ENCODE measurements around the gene SSU72.
"Not testable (repeated sequence)": the region's sequence is repeated elsewhere in the genome, so short reads cannot be mapped to it uniquely, and the experiment has no call there.

SSU72 gene

DNA sequence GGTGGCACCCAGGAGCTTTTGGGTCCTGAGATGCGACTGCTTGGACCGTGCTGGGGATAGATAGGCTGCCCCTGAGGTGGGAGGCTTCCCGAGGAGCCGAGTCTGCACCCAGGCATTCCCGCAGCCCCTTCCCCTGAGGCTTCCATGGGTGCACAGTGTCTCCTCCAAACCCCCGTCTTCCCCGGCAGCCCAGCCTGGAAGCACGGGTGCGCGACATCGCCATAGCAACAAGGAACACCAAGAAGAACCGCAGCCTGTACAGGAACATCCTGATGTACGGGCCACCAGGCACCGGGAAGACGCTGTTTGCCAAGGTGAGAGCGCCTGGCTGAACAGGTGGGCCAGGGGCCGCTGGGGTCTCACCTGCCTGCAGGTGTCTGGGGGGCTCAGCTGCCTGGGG, 51.0 kb downstream of the SSU72 start:
- not testable (repeated sequence) for DNase-seq

DNA sequence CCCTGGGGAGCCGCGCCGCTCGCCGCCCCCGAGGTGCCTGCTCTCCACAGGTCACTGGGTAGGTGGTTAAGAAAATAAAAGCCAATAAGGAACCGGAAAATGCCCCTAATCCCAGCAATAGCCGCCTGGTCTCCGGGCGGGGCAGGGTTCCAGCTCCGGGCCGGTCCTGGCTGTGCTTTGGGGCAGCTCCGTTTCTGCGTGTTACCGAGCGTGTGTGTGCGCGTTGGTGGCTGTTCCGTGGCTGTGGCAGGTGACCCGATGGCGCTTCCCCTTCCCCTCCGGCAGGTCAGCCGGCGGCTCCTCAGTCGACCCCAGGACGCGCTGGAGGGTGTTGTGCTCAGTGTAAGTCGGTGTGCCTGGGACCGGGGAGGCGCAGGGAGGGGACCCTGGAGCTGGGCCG, 51.4 kb downstream of the SSU72 start:
- DNase-seq: not testable (repeated sequence)

DNA sequence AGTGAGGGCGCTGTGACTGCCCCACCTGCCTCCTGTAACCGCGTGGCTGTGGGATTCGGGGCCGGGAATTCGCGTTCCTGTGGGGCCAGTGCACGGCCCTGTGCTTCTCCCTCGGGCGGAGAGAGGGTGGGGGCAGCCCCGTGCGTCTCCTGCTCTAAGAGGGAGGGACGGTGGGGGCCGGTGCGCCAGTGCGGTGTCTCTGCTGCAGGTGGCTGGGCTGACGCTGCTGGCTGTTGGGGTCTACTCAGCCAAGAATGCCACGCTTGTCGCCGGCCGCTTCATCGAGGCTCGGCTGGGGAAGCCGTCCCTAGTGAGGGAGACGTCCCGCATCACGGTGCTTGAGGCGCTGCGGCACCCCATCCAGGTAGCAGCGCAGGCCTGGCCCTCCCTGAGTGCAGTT, 52.1 kb downstream of the SSU72 start:
- DNase-seq: not testable (repeated sequence)

DNA sequence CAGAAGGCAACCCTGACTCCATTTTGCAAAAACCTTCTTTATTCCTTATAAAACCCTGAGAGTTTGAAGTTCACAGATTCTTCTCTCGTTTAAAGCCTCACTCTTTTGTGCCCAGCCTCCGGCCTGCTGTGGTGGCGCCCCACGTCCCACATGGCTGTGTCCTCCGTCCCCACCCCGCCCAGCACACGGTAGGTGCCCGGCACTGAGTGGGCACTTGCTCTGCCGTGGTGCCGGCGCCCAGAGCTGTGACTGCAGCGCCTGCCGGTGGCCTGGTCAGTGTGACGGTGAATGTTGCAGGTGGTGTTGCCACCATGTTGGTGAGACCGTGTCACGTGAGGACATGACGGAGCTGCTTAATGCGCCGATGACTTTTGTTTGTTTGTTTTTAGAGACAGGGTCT, 53.3 kb downstream of the SSU72 start:
- no peak for DNase-seq

DNA sequence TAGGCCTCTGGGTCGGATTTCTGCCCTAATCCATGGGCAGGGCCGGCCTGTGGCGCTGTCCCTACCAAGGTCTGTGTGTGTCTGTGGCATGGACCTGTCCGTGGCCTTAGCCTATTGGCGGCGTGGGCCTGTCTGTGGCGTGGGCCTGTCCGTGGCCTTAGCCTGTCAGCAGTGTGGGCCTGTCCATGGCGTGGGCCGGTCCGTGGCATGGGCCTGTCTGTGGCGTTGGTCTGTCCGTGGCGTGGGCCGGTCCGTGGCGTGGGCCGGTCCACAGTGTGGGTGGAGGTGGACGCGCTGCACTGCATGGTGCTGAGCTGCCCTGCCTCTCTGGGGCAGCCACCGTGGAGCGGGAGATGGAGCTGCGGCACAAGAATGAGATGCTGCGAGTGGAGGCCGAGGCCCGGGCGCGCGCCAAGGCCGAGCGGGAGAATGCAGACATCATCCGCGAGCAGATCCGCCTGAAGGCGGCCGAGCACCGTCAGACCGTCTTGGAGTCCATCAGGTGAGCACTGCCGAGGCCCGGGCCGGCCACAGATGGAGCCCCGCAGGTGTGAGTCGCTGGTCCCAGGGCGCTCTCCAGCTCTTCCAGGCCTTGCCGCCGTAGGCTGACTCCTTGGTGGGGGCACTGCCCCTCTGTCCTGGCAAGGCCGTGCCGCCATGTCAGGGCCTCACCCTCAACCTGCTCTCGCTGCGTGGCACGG, 54.7 kb downstream of the SSU72 start:
- not testable (repeated sequence) for DNase-seq

DNA sequence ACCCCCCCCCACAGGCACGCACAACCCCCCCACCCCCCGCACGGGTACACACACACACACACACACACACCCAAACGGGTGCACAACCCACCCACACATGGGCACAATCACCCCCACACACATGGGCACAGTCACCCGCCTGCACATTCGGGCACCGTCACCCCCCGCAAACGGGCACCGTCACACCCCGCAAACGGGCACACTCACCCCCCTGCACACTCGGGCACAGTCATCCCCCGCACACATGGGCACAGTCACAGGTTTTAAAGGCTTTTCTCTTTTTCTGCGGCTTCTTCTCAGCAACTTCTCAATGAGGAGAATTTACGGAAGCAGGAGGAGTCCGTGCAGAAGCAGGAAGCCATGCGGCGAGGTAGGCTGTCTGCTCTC, 56.0 kb downstream of the SSU72 start:
- not testable (repeated sequence) for DNase-seq

DNA sequence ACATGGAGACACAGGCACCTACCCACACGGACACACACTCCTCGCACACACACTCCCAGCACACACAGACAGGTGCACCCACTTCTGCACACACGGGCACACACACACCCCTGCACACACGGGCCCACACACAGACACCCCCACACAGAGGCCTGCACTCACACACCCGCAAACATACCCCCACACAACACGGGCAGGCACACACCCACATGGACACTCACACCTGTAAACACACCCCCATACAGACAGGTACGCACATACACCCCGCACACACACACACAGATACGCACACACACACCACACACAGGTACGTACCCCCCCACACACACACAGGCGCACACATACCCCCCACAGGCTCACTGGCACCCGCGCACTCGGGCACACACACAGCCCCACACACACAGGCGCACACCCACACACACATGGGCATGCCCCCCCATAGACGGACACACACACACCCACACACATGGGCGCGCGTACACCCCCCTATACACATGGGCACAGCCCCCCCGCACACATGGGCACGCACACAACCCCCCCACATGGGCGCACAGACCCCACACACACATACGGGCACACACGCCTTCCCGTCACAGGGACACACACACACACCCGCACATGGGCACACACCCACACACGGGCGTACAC, 56.6 kb downstream of the SSU72 start:
- DNase-seq: no peak

DNA sequence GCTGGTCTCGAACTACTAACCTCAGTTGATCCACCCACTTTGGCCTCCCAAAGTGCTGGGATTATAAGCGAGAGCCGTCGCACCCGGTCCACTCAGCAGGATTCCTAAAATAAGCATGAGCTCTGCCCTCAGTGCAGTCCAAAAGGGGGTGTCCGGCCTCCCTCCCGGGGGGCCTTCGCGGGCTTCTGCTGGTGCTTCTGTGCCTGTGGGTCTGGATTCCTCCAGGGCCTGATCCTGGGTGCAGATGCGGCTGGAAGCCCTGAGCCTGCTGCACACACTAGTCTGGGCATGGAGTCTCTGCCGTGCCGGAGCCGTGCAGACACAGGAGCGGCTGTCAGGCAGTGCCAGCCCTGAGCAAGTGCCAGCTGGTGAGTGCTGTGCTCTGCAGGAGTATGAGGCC, 57.7 kb downstream of the SSU72 start:
- not testable (repeated sequence) for DNase-seq

DNA sequence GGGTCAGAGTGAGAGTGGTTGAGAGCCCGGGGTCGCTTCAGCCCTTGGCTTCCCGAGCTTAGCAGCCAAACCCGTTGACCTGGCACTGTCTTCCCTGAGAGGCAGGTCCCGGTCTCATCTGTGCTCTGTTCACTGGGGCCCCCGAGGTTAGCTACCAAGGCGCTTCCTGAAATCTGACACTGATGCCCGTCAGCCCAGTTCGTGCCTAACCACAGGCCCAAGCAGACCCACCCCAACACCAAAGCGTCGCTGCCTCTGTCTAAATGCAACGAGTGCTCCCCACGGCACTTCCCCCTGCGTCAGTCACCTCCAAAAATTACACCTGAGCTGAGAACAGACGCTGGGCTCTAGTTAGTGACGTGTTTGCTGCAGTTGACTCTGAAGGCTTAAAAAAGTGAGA, 60.3 kb downstream of the SSU72 start:
- not testable (repeated sequence) for DNase-seq

DNA sequence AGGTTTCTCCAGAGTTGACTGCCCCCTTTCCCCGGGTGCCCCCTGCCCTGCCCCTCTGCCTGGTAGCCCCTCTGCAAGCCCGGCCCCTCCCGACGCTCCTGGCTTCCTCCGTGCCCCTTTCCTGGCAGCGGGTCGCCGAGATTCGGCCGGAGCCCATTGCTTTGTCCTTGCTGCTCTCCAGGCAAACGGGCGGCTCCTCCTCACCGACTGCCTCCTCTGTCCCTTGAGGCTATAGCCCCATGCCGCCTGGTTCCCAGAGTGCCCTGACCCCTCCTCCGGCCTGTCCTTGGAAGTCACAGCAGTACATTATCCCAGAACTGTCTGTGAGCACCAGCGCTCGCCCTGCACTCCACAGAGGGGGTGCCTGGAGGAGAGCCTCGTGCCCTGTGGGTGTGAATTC, 61.0 kb downstream of the SSU72 start:
- DNase-seq: not testable (repeated sequence)

DNA sequence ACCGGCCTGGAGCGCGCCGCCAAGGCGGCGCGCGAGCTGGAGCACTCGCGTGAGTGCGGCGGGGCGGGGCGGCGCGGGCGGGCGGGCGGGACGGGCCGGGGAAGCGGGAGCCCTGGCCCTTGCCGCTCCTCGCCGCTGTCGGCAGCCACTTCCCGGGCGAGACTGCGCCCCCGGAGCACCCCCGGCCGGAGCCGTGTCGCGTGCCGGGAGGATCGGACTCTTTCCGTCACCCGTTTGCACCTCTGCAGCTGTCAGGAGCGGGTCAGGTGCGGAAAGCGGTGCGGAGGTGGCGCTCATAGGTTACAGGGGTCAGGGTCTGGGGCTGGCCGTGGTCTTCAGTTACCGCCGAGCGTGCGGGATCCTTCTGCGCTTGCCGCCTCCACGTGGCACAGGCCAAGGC, 62.2 kb downstream of the SSU72 start:
- DNase-seq: not testable (repeated sequence)

DNA sequence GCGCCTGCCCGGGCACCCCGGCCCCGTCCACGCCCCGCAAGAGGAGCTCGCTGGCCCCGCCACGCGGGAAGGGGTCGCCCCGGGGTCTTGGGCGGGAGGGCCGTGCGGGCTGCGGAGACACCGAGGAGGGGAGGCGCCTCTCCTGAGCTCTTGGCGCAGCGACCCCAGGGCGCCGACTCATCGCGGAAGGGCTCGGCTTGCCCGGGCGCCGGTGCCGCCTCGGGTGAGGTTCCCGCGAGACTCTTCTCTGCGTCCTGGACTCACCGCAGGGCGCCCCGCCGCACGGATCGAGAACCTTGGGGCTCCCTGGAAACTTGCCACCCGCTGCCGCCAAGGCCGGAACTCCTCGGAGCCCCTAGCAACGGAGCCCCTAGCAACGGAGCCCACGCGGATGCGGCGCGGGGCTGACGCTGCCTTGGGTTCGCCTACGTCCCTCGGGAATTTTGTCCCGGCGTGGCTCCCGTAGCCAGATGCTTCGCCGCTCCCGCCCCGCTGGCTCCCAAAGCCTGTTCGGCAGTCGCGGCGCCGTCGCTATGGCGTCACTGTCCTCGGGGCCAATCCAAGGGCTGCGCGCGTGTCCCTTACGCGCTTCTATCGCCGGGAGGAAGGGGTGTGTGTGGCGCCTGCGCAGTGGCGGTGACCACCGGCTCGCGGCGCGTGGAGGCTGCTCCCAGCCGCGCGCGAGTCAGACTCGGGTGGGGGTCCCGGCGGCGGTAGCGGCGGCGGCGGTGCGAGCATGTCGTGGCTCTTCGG, 63.0 kb downstream of the SSU72 start, which contains the start of gene ATAD3A:
TSS of gene ATAD3A (plus strand) at position 630 of the 753 bp plus-strand sequence. CDS start at position 737, 107 bp downstream.
- peak; percentile 95 for DNase-seq

DNA sequence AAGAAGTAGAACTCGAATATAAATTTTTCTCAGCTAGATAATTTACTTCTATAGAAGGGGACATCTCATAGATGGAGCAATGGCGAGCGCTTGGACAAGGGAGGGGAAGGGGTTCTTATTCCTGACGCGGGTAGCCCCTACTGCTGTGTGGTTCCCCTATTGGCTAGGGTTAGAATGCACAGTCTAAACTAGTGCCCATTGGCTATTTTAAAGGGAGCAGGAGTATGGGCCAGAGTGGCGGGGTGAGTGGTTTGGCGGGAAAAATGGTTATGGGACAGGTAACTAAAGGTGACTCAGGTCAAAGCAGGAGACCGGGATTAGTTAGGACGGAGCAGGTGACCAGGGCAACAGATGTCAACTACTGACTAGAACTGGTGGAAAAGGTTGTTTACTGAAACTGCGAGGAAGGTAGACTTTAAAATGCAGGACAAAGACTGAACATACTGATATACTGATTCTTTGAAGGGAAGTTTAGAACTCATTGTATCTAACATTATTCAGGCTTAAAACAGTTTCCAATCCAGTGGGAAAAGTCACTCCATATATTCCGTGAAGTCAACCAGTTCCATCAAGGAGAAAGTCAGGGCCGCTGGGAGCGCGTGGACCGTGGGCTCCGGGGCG, 63.6 kb downstream of the SSU72 start:
- DNase-seq: peak; percentile 9

DNA sequence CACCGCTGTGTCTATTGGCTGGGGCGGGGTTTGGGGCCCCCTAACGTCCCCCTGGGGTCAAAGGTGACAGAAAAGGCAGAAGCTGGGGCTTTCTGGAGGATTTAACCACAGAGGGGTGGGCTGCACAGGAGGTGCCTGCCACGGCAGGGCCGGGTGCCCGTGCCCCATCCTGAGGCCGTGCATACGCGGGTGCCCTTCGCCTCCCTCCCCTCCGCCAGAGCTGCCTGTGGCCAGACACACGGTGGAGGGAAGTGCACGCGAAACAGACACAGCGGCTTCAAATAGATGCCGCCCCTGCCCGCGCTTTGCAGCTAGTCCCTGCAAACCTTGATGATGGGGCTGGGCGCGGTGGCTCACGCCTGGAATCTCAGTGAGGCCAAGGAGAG, 65.2 kb downstream of the SSU72 start:
- DNase-seq: not testable (repeated sequence)

DNA sequence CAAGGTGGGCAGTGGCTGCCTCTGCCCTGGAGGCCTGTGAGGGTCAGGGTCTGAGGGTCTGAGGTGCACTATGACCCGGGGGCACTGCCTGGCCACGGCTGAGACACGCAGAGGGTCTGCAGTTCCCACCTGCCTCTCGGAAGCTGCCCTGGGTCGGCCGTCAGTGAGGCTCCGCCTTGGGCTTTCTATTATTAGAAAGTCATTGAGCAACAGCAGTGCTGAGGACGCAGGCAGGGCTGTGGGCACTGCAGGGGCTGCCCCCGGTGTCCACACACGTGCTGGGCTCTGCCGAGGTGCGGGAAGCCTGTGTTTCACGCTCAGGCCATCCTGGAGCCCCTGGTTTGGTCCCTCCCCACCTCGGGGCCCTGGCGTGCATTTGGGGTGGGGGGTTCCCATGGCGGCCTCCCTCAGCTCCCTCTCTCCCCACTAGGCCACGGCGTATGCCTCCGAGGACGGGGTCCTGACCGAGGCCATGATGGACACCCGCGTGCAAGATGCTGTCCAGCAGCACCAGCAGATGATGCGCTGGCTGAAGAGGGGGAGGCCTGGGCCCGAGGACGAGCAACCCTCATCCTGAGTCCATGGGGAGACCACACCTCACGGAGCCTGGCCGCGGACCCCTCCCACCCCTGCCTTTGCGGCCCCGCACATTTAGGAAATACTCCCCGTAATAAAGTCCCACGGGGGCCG, 65.7 kb downstream of the SSU72 start:
- DNase-seq: not testable (repeated sequence)

DNA sequence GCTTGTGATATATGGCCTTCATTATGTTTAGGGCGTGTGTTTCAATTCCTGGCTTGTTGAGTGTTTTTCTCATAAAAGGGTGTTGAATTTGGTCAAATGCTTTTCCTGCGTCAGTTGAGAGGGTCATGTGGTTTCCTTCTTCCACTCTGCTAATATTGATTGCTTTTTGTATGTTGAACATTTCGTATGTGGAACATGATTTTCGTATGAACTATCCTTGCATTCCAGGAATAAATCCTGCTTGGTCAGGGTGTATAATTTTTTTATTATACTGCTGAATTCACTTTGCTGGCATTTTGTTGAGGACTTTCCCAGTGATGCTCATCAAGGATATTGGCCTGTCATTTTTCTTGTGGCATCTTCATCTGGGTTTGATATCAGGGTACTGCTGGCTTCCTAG, 67.4 kb downstream of the SSU72 start:
- no peak for DNase-seq

DNA sequence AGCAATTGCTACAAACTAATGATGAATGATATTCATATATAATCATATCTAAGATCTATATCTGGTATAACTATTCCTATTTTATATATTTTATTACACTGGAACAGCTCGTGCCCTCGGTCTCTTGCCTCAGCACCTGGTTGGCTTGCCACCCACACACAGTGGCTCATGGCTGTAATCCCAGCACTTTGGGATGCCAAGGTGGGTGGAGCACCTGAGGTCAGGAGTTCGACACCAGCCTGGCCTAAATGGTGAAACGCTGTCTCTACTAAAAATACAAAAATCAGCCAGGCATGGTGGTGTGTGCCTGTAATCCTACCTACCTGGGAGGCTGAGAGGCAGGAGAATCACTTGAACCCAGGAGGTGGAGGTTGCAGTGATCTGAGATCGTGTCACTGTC, 68.9 kb downstream of the SSU72 start:
- DNase-seq: not testable (repeated sequence)

DNA sequence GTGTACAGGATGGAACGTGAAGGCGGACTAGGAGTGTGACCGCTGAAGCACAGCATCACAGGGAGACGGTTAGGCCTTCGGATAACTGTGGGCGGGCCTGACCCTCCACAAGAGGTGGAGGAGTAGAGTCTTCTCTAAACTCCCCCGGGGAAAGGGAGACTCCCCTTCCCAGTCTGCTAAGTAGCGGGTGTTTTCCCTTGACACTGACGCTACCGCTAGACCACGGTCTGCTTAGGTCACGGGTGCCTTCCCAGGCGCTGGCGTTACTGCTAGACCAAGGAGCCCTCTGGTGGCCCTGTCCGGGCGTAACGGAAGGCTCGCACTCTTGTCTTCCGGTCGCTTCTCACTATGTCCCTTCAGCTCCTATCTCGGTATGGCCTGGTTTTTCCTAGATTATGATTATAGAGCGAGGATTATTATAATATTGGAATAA, 69.3 kb downstream of the SSU72 start:
- peak; percentile 11 for DNase-seq

DNA sequence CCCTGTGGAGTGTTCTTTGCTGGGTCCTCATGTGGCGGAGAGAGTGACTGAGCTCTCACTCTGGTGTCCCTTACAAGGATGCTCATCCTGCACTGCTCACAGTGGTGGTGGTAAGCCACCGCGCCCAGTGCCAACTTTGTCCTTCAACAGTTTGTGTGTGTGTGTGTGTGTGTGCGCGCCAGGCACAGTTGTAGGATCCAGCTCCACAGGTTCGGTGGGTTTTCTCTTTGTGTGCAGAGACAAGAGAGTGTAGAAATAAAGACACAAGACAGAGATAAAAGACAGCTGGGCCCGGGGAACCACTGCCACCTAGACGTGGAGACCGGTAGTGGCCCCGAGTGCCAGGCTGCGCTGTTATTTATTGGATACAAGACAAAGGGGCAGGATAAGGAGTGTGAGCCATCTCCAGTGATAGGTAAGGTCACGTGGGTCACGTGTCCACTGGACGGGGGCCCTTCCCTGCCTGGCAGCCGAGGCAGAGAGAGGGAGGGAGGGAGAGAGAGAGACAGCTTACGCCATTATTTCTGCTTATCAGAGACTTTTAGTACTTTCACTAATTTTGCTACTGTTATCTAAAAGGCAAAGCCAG, 69.8 kb downstream of the SSU72 start:
- peak; percentile 59 for DNase-seq

DNA sequence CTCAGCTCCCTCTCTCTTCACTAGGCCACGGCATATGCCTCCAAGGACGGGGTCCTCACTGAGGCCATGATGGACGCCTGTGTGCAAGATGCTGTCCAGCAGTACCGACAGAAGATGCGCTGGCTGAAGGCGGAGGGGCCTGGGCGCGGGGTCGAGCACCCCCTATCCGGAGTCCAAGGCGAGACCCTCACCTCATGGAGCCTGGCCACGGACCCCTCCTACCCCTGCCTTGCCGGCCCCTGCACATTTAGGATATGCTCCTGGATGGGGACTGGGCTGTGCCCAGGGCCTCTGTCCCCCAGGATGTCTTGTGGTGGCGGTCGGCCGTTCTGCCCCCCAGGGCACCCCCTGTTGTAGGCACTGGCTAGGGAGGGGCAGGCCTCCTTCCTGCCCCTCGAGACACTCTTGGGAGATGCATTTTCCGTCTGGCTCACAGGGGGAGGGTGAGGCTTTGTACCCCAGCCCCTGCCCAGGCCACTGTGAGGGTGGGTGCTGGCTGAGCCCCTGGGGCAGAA, 79.1 kb downstream of the SSU72 start:
- not testable (repeated sequence) for DNase-seq

DNA sequence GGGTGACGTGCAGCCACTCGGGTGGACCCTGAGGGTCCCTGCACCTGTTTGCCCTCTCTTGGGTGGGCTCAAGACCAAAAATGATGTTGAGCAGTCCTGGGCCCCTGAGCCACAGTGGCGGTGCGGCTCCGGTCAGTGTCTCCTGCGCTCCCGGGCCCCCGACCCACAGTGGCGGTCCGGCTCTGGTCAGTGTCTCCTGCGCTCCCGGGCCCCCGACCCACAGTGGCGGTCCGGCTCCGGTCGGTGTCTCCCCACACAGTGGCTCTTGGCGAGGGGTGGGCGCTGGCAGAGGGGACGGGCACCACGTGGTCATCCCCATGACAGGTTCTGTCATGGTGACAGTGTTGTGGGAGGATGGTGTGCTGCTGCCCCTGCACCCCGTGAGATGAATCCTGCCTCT, 80.4 kb downstream of the SSU72 start:
- DNase-seq: not testable (repeated sequence)

Data from NCI-H1436 (cell line).